Ecto neural progenitor cell (in vitro differentiated cells): ENCODE measurements around the gene KIRREL3.
A peak's percentile ranks its signal among the peaks of the same experiment; 100 is the strongest.

ENCODE experiments used
- DNase-seq: peaks from one replicate; pipeline ENCODE4 v3.0.0-alpha.2; 2018; ENCODE audit warnings: low spot score

The KIRREL3 gene

GRCh38 chr11:126417091-126417862, 583.3 kb downstream of the KIRREL3 start:
- no peak for DNase-seq

GRCh38 chr11:126416542-126417090, 584.0 kb downstream of the KIRREL3 start:
- DNase-seq: peak; percentile 89

- no peak for DNase-seq
Observed at GRCh38 chr11:126415669-126416420, 584.7 kb downstream of the KIRREL3 start.

- DNase-seq: no peak
Observed at GRCh38 chr11:126415128-126415527, 585.4 kb downstream of the KIRREL3 start.

GRCh38 chr11:126414615-126415014, 586.0 kb downstream of the KIRREL3 start:
- DNase-seq: no peak

GRCh38 chr11:126413843-126414405, 586.6 kb downstream of the KIRREL3 start:
- no peak for DNase-seq

- no peak for DNase-seq
Observed at GRCh38 chr11:126413426-126413825, 587.1 kb downstream of the KIRREL3 start.

- no peak for DNase-seq
Observed at GRCh38 chr11:126411971-126412381, 588.6 kb downstream of the KIRREL3 start.

- DNase-seq: no peak
Observed at GRCh38 chr11:126410649-126411048, 589.9 kb downstream of the KIRREL3 start.

GRCh38 chr11:126409620-126409985, 591.0 kb downstream of the KIRREL3 start:
- no peak for DNase-seq

GRCh38 chr11:126408901-126409619, 591.5 kb downstream of the KIRREL3 start:
- DNase-seq: no peak

GRCh38 chr11:126408496-126408895, 592.1 kb downstream of the KIRREL3 start:
- no peak for DNase-seq

- no peak for DNase-seq
Observed at GRCh38 chr11:126407682-126408288, 592.8 kb downstream of the KIRREL3 start.

- no peak for DNase-seq
Observed at GRCh38 chr11:126407101-126407521, 593.5 kb downstream of the KIRREL3 start.

- no peak for DNase-seq
Observed at GRCh38 chr11:126406368-126406767, 594.2 kb downstream of the KIRREL3 start.

GRCh38 chr11:126405906-126406305, 594.7 kb downstream of the KIRREL3 start:
- no peak for DNase-seq

GRCh38 chr11:126405374-126405773, 595.2 kb downstream of the KIRREL3 start:
- no peak for DNase-seq

GRCh38 chr11:126404367-126404766, 596.2 kb downstream of the KIRREL3 start:
- no peak for DNase-seq

- no peak for DNase-seq
Observed at GRCh38 chr11:126403658-126404057, 596.9 kb downstream of the KIRREL3 start.

- no peak for DNase-seq
Observed at GRCh38 chr11:126403022-126403581, 597.5 kb downstream of the KIRREL3 start.

GRCh38 chr11:126400479-126400878, 600.1 kb downstream of the KIRREL3 start:
- no peak for DNase-seq
